HG03095 (cell line): ENCODE measurements around the gene RBFOX1.

Experiments used
- ATAC-seq: cut with Tn5 transposase; IDR thresholded peaks from one replicate; pipeline ENCODE4 v1.9.1; 2021; ENCODE audit warnings: moderate library complexity; ENCODE audit not compliant: unreplicated experiment

Gene RBFOX1

GRCh38 chr16:7651803-7652570 lies 319.3 kb downstream of the RBFOX1 start:
- ATAC-seq, result no peak

- ATAC-seq, result no peak
Observed at GRCh38 chr16:7653746-7654461, 321.3 kb downstream of the RBFOX1 start.

- no peak for ATAC-seq
Observed at GRCh38 chr16:7675628-7676027, 343.0 kb downstream of the RBFOX1 start.

- ATAC-seq, result no peak
Observed at GRCh38 chr16:7680296-7680695, 347.7 kb downstream of the RBFOX1 start.

GRCh38 chr16:7688811-7689210 lies 356.2 kb downstream of the RBFOX1 start:
- no peak for ATAC-seq

- no peak for ATAC-seq
Observed at GRCh38 chr16:7689234-7689633, 356.6 kb downstream of the RBFOX1 start.

- no peak for ATAC-seq
Observed at GRCh38 chr16:7691533-7691932, 358.9 kb downstream of the RBFOX1 start.

- ATAC-seq, result no peak
Observed at GRCh38 chr16:7703672-7704071, 371.0 kb downstream of the RBFOX1 start.

GRCh38 chr16:7705885-7706284 lies 373.2 kb downstream of the RBFOX1 start:
- ATAC-seq, result no peak

GRCh38 chr16:7709186-7709585 lies 376.5 kb downstream of the RBFOX1 start:
- ATAC-seq, result no peak

- no peak for ATAC-seq
Observed at GRCh38 chr16:7713244-7713643, 380.6 kb downstream of the RBFOX1 start.

- no peak for ATAC-seq
Observed at GRCh38 chr16:7714775-7715174, 382.1 kb downstream of the RBFOX1 start.

- no peak for ATAC-seq
Observed at GRCh38 chr16:7716660-7717550, 384.3 kb downstream of the RBFOX1 start.

- ATAC-seq, result no peak
Observed at GRCh38 chr16:7722761-7723160, 390.1 kb downstream of the RBFOX1 start.

- ATAC-seq, result no peak
Observed at GRCh38 chr16:7731141-7731540, 398.5 kb downstream of the RBFOX1 start.

GRCh38 chr16:7736138-7736665 lies 403.6 kb downstream of the RBFOX1 start:
- no peak for ATAC-seq

- ATAC-seq, result no peak
Observed at GRCh38 chr16:7742626-7743025, 410.0 kb downstream of the RBFOX1 start.

- ATAC-seq, result no peak
Observed at GRCh38 chr16:7744546-7745264, 412.1 kb downstream of the RBFOX1 start.

- ATAC-seq, result no peak
Observed at GRCh38 chr16:7745276-7745675, 412.6 kb downstream of the RBFOX1 start.

GRCh38 chr16:7746941-7747340 lies 414.3 kb downstream of the RBFOX1 start:
- no peak for ATAC-seq

- no peak for ATAC-seq
Observed at GRCh38 chr16:7748522-7748921, 415.9 kb downstream of the RBFOX1 start.
